MM.1S (cell line): ENCODE measurements around the gene ZFPM1.

Source experiments
- DNase-seq: peaks from one replicate; pipeline ENCODE4 v3.0.0-alpha.2; 2015
- H2AFZ ChIP-seq: fragments of 300-600 bp; sonication (generic); 2 replicates; pipeline ENCODE4 v1.6.0; 2016; ENCODE audit warnings: antibody characterized with exemption, low read length
- H3F3A ChIP-seq: fragments of 300-600 bp; sonication (generic); 2 replicates; pipeline ENCODE4 v1.6.1; 2016; ENCODE audit warnings: mild to moderate bottlenecking, antibody characterized with exemption, low read length, moderate library complexity, mixed read lengths; ENCODE audit not compliant: insufficient read depth
- H3K27ac ChIP-seq: fragments of 300-600 bp; sonication (generic); 2 replicates; pipeline ENCODE4 v1.5.1; 2016; ENCODE audit warnings: mild to moderate bottlenecking, low read length
- H3K27me3 ChIP-seq: fragments of 300-600 bp; sonication (generic); replicated peaks from 2 replicates; pipeline ENCODE4 v1.6.0; 2016; ENCODE audit warnings: low read length; ENCODE audit not compliant: insufficient read depth
- H3K36me3 ChIP-seq: fragments of 300-600 bp; sonication (generic); replicated peaks from 2 replicates; pipeline ENCODE4 v1.6.1; 2016; ENCODE audit warnings: mild to moderate bottlenecking, low read length, mixed read lengths; ENCODE audit not compliant: insufficient read depth
- H3K4me1 ChIP-seq: fragments of 300-600 bp; sonication (generic); 2 replicates; pipeline ENCODE4 v1.6.1; 2016; ENCODE audit warnings: low read length, mixed read lengths
- H3K4me2 ChIP-seq: fragments of 300-600 bp; sonication (generic); 2 replicates; pipeline ENCODE4 v1.6.0; 2016; ENCODE audit warnings: low read depth, low read length
- H3K4me3 ChIP-seq: fragments of 300-600 bp; sonication (generic); 2 replicates; pipeline ENCODE4 v1.5.1; 2016; ENCODE audit warnings: low read length, mixed read lengths
- H3K79me2 ChIP-seq: fragments of 300-600 bp; sonication (generic); 2 replicates; pipeline ENCODE4 v1.6.1; 2016; ENCODE audit warnings: mixed run types, low read length, mixed read lengths
- H3K9ac ChIP-seq: fragments of 300-600 bp; sonication (generic); 2 replicates; pipeline ENCODE4 v1.6.1; 2016; ENCODE audit warnings: low read length, mixed read lengths
- H3K9me2 ChIP-seq: fragments of 300-600 bp; sonication (generic); replicated peaks from 2 replicates; pipeline ENCODE4 v1.6.1; 2016; ENCODE audit warnings: mild to moderate bottlenecking, low read length, mixed read lengths; ENCODE audit not compliant: insufficient read depth
- H3K9me3 ChIP-seq: fragments of 300-600 bp; sonication (generic); replicated peaks from 2 replicates; pipeline ENCODE4 v1.6.1; 2016; ENCODE audit warnings: mild to moderate bottlenecking, low read length, mixed read lengths; ENCODE audit not compliant: insufficient read depth
- H4K20me1 ChIP-seq: fragments of 300-600 bp; sonication (generic); 2 replicates; pipeline ENCODE4 v1.6.1; 2016; ENCODE audit warnings: mild to moderate bottlenecking, low read length, moderate library complexity, mixed read lengths; ENCODE audit not compliant: insufficient read depth
- EZH2 ChIP-seq: fragments of 300-600 bp; sonication (generic); optimal IDR thresholded peaks from 2 replicates; pipeline ENCODE3; 2017; ENCODE audit warnings: low read depth, mild to moderate bottlenecking, antibody characterized with exemption, low read length, mixed read lengths
- EZH2phosphoT487 ChIP-seq: fragments of 300-600 bp; sonication (generic); IDR thresholded peaks from 2 replicates; pipeline ENCODE4 v1.6.1; 2018; ENCODE audit warnings: antibody characterized with exemption, low read length
- TF ChIP-seq, protein P1 (sequence below): fragments of 300-600 bp; sonication (generic); IDR thresholded peaks from 2 replicates; pipeline ENCODE4 v1.5.1; 2016; ENCODE audit warnings: antibody characterized with exemption, low read length, mixed read lengths

ZFPM1 gene

DNA sequence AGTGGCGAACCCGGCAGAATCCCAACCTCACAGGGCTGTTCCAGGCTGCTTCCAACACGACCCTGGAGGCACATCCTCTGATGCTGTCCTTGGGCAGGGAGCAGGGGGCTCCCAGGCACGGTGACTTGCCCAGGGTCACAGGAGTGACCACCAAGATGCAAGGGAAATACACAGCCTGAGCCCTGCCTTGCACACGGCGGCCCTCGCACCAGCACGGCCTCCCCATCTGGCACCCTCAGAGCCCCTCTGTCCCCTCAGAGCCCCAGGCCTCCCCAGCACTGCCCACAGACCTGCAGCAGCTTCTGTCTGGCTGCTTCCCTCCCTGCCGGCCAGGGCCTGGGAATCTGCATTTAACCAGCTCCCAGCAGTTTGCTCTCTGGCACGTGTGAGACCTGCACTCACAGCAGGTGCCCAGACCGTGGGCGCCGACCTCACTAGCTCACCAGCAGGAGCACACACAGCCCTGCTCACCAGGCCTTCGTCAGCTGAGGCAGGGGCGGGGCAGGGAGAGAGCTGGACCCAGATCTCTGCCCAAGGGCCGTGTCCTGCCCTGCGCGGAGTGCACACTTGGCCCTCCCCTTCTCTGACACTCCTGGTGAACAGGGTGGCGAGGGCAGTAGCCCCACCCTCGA is 87.4 kb downstream of the ZFPM1 start:
- no peak overlapping the region for H3K27ac ChIP-seq
- H3K4me2 ChIP-seq = no peak overlapping the region
- no peaks in the 10 kb centered on the region for H3K36me3 ChIP-seq
- H3K27me3 ChIP-seq = peaks cover 15% of the 10 kb centered on the region
- no peak overlapping the region for H2AFZ ChIP-seq
- DNase-seq = no peak
- no peak overlapping the region for H3K9ac ChIP-seq
- no peaks in the 10 kb centered on the region for H4K20me1 ChIP-seq
- no peaks in the 10 kb centered on the region for H3K79me2 ChIP-seq
- no peaks in the 10 kb centered on the region for H3F3A ChIP-seq
- no peak overlapping the region for H3K4me3 ChIP-seq
- TF ChIP-seq, protein P1, sequence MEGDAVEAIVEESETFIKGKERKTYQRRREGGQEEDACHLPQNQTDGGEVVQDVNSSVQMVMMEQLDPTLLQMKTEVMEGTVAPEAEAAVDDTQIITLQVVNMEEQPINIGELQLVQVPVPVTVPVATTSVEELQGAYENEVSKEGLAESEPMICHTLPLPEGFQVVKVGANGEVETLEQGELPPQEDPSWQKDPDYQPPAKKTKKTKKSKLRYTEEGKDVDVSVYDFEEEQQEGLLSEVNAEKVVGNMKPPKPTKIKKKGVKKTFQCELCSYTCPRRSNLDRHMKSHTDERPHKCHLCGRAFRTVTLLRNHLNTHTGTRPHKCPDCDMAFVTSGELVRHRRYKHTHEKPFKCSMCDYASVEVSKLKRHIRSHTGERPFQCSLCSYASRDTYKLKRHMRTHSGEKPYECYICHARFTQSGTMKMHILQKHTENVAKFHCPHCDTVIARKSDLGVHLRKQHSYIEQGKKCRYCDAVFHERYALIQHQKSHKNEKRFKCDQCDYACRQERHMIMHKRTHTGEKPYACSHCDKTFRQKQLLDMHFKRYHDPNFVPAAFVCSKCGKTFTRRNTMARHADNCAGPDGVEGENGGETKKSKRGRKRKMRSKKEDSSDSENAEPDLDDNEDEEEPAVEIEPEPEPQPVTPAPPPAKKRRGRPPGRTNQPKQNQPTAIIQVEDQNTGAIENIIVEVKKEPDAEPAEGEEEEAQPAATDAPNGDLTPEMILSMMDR = no peak
- TF ChIP-seq EZH2phosphoT487 (no peak), EZH2 (no peak)
- H3K9me3 ChIP-seq = no peaks in the 10 kb centered on the region
- H3K9me2 ChIP-seq = no peaks in the 10 kb centered on the region
- H3K4me1 ChIP-seq = no peaks in the 10 kb centered on the region

DNA sequence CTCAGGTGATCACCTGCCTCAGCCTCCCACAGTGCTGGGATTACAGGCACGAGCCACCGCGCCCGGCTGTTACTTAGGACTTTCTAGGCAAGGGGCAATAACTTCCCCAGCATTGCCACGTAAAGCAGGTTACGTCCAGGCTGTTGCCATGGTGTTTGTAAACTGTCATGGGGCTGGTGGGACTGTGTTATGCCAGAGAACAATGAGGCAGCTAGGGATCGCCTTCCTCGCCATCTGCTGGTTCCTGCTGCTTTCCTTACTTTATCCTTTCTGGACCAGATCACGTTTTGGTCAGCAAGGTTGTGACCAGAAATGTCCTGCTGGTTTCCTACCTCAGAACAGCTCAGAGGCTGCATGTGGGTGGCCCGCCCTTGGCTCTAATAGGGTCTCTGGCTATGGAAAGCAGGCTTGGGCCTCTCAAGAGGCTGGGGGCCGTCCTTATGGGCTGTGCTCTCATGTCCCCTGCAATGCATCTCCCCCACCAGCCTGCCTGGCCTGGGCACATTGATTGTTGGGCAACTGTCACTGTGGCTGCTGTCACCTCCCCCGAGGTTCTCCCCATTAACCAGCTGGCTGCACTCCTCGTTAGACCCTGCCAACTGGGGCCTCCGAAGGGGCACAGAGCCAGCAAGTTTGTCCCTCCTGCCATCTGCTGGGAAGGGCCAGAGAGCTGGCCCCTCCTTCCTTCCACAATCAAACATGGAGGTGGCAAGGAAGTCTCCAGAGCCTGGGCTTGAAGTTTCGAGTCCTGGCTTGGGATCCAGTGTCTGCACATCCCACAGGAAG is 88.9 kb downstream of the ZFPM1 start:
- no peaks in the 10 kb centered on the region for H3F3A ChIP-seq
- no peak overlapping the region for H2AFZ ChIP-seq
- no peaks in the 10 kb centered on the region for H3K4me1 ChIP-seq
- H3K79me2 ChIP-seq = no peaks in the 10 kb centered on the region
- DNase-seq = no peak
- no peaks in the 10 kb centered on the region for H3K9me3 ChIP-seq
- no peaks in the 10 kb centered on the region for H3K36me3 ChIP-seq
- peaks cover 27% of the 10 kb centered on the region for H3K27me3 ChIP-seq
- no peak overlapping the region for H3K27ac ChIP-seq
- TF ChIP-seq, protein P1 = no peak
- TF ChIP-seq EZH2phosphoT487 = no peak
- TF ChIP-seq EZH2 = no peak
- H3K4me3 ChIP-seq = no peak overlapping the region
- no peaks in the 10 kb centered on the region for H3K9me2 ChIP-seq
- H3K4me2 ChIP-seq = no peak overlapping the region
- H3K9ac ChIP-seq = no peak overlapping the region
- no peaks in the 10 kb centered on the region for H4K20me1 ChIP-seq

DNA sequence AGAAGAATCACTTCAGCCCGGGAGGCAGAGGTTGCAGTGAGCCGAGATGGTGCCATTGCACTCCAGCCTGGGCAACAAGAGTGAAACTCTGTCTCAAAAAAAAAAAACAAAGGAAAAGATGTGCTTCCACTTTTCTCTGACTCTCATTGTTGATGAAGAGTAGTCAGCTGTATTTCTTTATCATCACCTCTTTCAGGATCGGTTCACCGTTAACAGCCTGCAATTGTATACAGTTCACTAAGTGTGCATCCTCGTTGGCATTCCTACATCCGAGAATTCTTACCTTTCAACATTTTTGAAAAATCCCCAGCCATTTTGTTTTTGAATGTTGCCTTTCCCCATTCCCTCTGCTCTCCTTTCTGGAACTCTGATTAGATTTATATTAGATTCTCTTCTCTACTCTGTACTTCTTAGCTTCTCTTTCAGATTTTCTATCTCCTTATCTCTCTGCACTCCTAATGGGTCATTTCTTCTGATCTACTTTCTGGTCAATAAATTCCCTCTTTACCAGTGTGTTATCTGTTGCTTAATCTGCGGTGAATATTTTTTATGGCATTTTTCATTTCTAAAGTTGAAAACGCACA is 90.2 kb downstream of the ZFPM1 start:
- H3K79me2 ChIP-seq = no peaks in the 10 kb centered on the region
- H3K4me1 ChIP-seq = no peaks in the 10 kb centered on the region
- no peaks in the 10 kb centered on the region for H3K36me3 ChIP-seq
- H3F3A ChIP-seq = no peaks in the 10 kb centered on the region
- no peaks in the 10 kb centered on the region for H3K9me2 ChIP-seq
- no peaks in the 10 kb centered on the region for H3K9me3 ChIP-seq
- H3K4me2 ChIP-seq = no peak overlapping the region
- TF ChIP-seq EZH2 = no peak
- no peak for TF ChIP-seq EZH2phosphoT487
- TF ChIP-seq, protein P1 = no peak
- no peak overlapping the region for H2AFZ ChIP-seq
- H3K9ac ChIP-seq = no peak overlapping the region
- no peak overlapping the region for H3K4me3 ChIP-seq
- no peak for DNase-seq
- peaks cover 27% of the 10 kb centered on the region for H3K27me3 ChIP-seq
- no peaks in the 10 kb centered on the region for H4K20me1 ChIP-seq
- no peak overlapping the region for H3K27ac ChIP-seq
